Lung (tissue), 12 donors: Measurements from ENCODE around the gene CMIP. TPM values are rescaled to one million over a fixed set of nuclear protein-coding genes. Genes with fewer than 3 reads are reported as not detected.

Source experiments
- ATAC-seq: fragments of 200-7000 bp; cut with Tn5 transposase; one replicate; pipeline ENCODE4 v1.9.1; 2020; ENCODE audit warnings: moderate number of reproducible peaks; ENCODE audit not compliant: insufficient read depth, low FRiP score
- DNase-seq, 3 donors: peaks; one replicate each; pipeline ENCODE4 v3.0.0-alpha.2; 2013 to 2017
- H3K27ac ChIP-seq, 2 donors: one replicate each; pipeline ENCODE4 v1.5.1; 2013; ENCODE audit warnings: mild to moderate bottlenecking in 2 of 2, moderate library complexity in 2 of 2, control low read depth in 1 of 2, inconsistent platforms in 1 of 2, low read depth in 1 of 2, low read length in 1 of 2
- H3K27me3 ChIP-seq, 3 donors: one replicate each; pipeline ENCODE4 v1.5.1; 2013; ENCODE audit warnings: low read length in 2 of 3; ENCODE audit not compliant: control insufficient read depth in 3 of 3, insufficient read depth in 3 of 3
- H3K36me3 ChIP-seq, 4 donors: one replicate each; pipeline ENCODE4 v1.5.1; 2013; ENCODE audit warnings: low read length in 4 of 4, mild to moderate bottlenecking in 1 of 4, moderate library complexity in 1 of 4; ENCODE audit not compliant: control insufficient read depth in 4 of 4, insufficient read depth in 4 of 4
- H3K4me1 ChIP-seq, 5 donors: one replicate each; pipeline ENCODE4 v1.5.1; 2013; ENCODE audit warnings: low read length in 5 of 5, mild to moderate bottlenecking in 2 of 5, moderate library complexity in 1 of 5; ENCODE audit not compliant: control insufficient read depth in 5 of 5, insufficient read depth in 5 of 5
- H3K4me3 ChIP-seq: one replicate; pipeline ENCODE4 v1.5.1; 2013; ENCODE audit warnings: mild to moderate bottlenecking, control low read depth, moderate library complexity
- H3K9ac ChIP-seq, 2 donors: one replicate each; pipeline ENCODE4 v1.5.1; 2013; ENCODE audit warnings: low read length in 2 of 2, control low read depth in 1 of 2; ENCODE audit not compliant: insufficient read depth in 1 of 2
- H3K9me3 ChIP-seq, 4 donors: one replicate each; pipeline ENCODE4 v1.5.1; 2013; ENCODE audit warnings: low read length in 3 of 4, mild to moderate bottlenecking in 1 of 4, moderate library complexity in 1 of 4; ENCODE audit not compliant: control insufficient read depth in 4 of 4, insufficient read depth in 3 of 4
- CTCF ChIP-seq: IDR thresholded peaks from 2 replicates; pipeline ENCODE4 v1.5.1; 2012; ENCODE audit warnings: mild to moderate bottlenecking; ENCODE audit errors: control extremely low read depth, extremely low read depth
- WGBS, 2 donors: extraction: QIAGEN DNeasy Blood & Tissue Kit; methylation state at CpG; one replicate each; pipeline ENCODE4 v1.1.7; 2013; 5-methylcytosine and 5-hydroxymethylcytosine counted together
- polyA plus RNA-seq, 2 donors: library from polyadenylated mRNA; stranded (reverse); fragments of 200-250 nt; gene quantifications; one replicate each; pipeline ENCODE4 v1.2.1, GENCODE V29; 2013
- total RNA-seq, 2 donors: library from RNA; depleted of rRNA in 1 of 2; stranded (reverse); fragments of >200 nt in 1 of 2; gene quantifications; one replicate each; pipeline ENCODE4 v1.2.1, GENCODE V29; 2014 to 2021
- donor health status: control.
- donor health status: control.
- donor health status: Bipolar disorder and iron deficiency.
- donor health status: healthy.
- donor health status: DM: yes; HTN: yes; CAD: no.

The CMIP gene
- total and polyA plus RNA-seq, 4 donors, result 11.8 to 80.5 (median 48.6) TPM

DNA sequence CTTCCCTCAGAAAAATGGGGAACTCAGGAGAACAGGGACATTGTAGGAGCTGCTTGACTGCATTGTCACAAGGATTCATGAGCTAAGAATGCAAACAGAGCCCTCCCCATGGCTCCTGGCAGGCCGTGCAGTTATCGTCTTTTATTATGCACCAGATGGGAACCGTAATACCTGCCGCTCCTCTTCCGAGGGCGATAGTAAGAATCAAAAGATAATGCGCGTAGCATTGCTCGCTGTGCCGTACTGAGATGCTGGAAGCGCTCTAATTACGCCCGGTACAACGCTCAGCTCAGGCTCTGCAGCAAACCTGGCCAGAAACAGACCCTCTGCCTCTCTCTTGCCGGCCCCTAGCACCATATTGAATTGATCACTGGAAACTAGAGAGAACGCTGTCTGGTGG, 247.4 kb downstream of the CMIP start:
- no peak for TF ChIP-seq CTCF
- Histone ChIP-seq H3K27ac (no peak overlapping the region), H3K9ac (no peak overlapping the region), H3K4me3 (no peak overlapping the region), H3K9me3 (no peaks in the 10 kb centered on the region), H3K4me1 (peaks cover 0 to 46% (median 17%) of the 10 kb centered on the region in 5 donors), H3K27me3 (no peaks in the 10 kb centered on the region), H3K36me3 (peaks cover 0 to 33% (median 15%) of the 10 kb centered on the region in 4 donors)
- WGBS, 2 donors, result 97 to 98% methylated on average over 16 of the region's 16 CpGs
- no peak for ATAC-seq
- DNase-seq, result no peak

DNA sequence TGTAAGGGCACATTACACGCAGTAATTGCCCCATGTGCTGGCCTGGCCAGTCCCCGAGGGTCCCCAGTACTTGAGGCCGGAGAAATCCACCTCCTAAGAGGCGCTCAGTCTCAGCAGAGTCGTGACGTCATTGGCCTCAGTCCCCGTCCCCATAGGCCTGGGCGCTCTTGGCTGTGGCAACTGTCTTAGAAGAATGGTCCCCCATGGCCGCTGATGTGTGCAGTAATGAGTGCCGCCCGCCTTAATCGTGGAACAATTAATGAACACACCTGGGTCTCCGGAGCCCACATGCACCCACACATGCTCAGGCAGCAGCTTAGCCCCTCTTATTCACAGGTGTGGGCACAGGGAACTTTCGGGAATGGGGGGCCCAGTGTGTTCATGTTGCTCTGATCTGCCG, 248.0 kb downstream of the CMIP start:
- Histone ChIP-seq H3K36me3 (peaks cover 0 to 37% (median 15%) of the 10 kb centered on the region in 4 donors), H3K4me3 (no peak overlapping the region), H3K9ac (no peak overlapping the region), H3K9me3 (no peaks in the 10 kb centered on the region), H3K27me3 (no peaks in the 10 kb centered on the region), H3K27ac (peak overlapping the region in 1 of 2 donors; percentile 44), H3K4me1 (peaks cover 0 to 51% (median 17%) of the 10 kb centered on the region in 5 donors)
- WGBS, 2 donors, result 94 to 98% methylated on average over 15 of the region's 15 CpGs
- no peak for TF ChIP-seq CTCF
- ATAC-seq, result no peak
- DNase-seq, result no peak

- peaks cover 0 to 56% (median 17%) of the 10 kb centered on the region in 5 donors for H3K4me1 ChIP-seq
- no peaks in the 10 kb centered on the region for H3K9me3 ChIP-seq
- WGBS, 2 donors, result 72 to 81% methylated on average over 28 of the region's 28 CpGs
These were observed 248.6 kb downstream of the CMIP start for GRCh38 chr16:81693041-81693743.

More at GRCh38 chr16:81693041-81693743, 248.6 kb downstream of the CMIP start:
- H3K27ac ChIP-seq, result peak overlapping the region in 1 of 2 donors; percentile 44
- H3K27me3 ChIP-seq, result no peaks in the 10 kb centered on the region
- no peak overlapping the region for H3K9ac ChIP-seq
- peak; percentile 68 to 81 (median 79) for DNase-seq
- TF ChIP-seq CTCF, result no peak
- peaks cover 0 to 40% (median 14%) of the 10 kb centered on the region in 4 donors for H3K36me3 ChIP-seq
- H3K4me3 ChIP-seq, result no peak overlapping the region
- no peak for ATAC-seq
